Hindlimb muscle (tissue), 1 donor: Measurements from ENCODE around the gene B3GALT6. TPM values are rescaled to one million over a fixed set of nuclear protein-coding genes. Genes with fewer than 3 reads are reported as not detected.
"Not testable (repeated sequence)": the region's sequence is repeated elsewhere in the genome, so short reads cannot be mapped to it uniquely, and the experiment has no call there.

Source experiments
- DNase-seq: peaks from one replicate; pipeline ENCODE4 v3.0.0-alpha.2; 2013
- polyA plus RNA-seq: library from polyadenylated mRNA; unstranded; fragments of 120-200 nt; gene quantifications from one replicate; pipeline ENCODE4 v1.2.1, GENCODE V29; 2013; ENCODE audit not compliant: insufficient read length

The B3GALT6 gene
- polyA plus RNA-seq: 20.0 TPM

DNA sequence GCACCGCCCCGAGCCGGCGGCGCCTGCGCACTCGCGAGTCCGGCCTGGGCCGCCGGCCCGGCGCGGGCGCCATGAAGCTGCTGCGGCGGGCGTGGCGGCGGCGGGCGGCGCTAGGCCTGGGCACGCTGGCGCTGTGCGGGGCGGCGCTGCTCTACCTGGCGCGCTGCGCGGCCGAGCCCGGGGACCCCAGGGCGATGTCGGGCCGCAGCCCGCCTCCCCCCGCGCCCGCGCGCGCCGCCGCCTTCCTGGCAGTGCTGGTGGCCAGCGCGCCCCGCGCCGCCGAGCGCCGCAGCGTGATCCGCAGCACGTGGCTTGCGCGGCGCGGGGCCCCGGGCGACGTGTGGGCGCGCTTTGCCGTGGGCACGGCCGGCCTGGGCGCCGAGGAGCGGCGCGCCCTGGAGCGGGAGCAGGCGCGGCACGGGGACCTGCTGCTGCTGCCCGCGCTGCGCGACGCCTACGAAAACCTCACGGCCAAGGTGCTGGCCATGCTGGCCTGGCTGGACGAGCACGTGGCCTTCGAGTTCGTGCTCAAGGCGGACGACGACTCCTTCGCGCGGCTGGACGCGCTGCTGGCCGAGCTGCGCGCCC, at the start of gene B3GALT6:
Gene B3GALT6, plus strand, starts transcription at position 30 of the 588 bp plus-strand sequence. Its CDS starts 42 bp downstream, at position 72.
- DNase-seq: no peak

- DNase-seq: no peak
Measured at GRCh38 chr1:1182491-1183220, 49.4 kb upstream of the B3GALT6 start.

GRCh38 chr1:1183221-1183747, 48.8 kb upstream of the B3GALT6 start:
- DNase-seq: peak; percentile 42

GRCh38 chr1:1183833-1184775, 47.9 kb upstream of the B3GALT6 start:
- no peak for DNase-seq

GRCh38 chr1:1185101-1185765, 46.8 kb upstream of the B3GALT6 start:
- no peak for DNase-seq

GRCh38 chr1:1187938-1188337, 44.1 kb upstream of the B3GALT6 start:
- no peak for DNase-seq

- no peak for DNase-seq
Measured at GRCh38 chr1:1189111-1189510, 42.9 kb upstream of the B3GALT6 start.

- DNase-seq: no peak
Measured at GRCh38 chr1:1191734-1192133, 40.3 kb upstream of the B3GALT6 start.

- DNase-seq: no peak
Measured at GRCh38 chr1:1194723-1195122, 37.3 kb upstream of the B3GALT6 start.

- not testable (repeated sequence) for DNase-seq
Measured at GRCh38 chr1:1195726-1196125, 36.3 kb upstream of the B3GALT6 start.

- DNase-seq: no peak
Measured at GRCh38 chr1:1196431-1197187, 35.4 kb upstream of the B3GALT6 start.

- DNase-seq: no peak
Measured at GRCh38 chr1:1197188-1197500, 34.9 kb upstream of the B3GALT6 start.

DNA sequence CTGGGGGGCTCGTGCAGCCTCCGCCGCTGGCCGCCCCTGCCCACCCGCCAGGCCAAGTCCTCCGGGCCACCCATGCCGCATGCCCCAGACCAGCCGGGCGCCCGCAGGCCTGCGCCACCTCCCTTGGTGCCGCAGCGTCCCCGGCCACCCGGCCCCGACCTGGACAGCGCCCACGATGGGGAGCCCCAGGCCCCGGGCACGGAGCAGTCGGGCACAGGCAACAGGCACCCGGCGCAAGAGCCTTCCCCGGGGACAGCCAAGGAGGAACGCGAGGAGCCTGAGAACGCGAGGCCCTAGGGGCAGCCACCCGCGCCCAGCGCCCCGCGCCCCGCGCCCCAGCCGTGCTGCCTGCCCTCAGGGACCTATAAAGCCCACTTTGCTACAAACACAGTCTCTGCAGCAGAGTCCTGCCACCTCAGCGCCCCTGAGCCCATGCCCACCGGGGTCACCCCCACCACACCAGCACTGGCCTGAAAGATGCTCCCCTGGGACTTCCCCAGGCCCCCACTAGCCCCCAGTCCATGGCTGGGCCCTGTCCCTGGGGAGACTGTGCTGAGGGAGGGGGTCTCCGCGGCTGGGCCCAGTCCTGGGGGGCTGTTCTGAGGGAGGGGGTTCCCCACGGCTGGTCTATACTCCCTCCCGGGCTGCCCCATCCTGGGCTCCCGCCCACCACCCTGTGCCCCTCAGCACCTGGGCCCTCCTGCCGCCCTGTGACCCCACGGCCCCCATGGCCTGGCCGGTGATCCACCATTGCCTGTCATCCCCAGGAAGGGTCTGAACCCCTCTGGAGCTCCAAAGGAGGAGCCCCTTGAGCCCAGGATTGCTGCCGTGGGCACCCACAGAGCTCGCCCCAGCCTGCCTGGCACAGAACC, 34.2 kb upstream of the B3GALT6 start:
- DNase-seq: no peak

DNA sequence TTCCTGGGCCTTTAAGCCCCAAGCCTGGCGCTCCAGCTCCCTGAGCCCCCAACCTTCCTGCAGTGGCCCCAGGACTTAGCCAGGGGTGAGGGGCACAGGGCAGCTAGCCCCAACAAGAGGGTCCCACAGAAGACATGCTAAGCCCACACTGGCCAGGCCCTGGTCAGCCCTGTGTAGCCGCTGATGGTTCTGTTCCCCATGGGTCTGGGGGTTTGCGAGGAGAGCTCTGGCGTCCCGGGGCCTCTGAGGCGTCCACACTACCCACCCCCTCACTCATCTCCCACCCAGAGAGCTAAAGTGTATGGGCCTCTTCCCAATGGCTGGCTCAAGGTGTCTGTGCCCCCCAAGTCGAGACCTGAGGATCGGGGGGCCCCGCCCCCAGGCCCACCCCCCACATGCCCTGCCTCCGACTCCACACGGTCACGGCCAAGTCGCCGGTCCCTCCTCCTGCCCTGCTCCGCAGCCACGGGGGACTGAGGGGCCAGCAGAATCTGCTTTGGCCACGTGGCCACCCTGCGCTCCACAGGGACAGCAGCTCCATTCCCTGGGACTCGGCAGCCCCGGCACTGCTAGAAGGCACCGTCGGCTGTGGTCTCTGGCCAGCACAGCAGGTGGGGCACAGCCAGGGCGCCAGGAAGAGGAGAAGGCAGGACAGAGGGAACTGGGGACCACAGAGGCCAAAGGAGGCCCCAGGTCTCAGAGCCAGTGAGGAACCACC, 33.5 kb upstream of the B3GALT6 start:
- DNase-seq: no peak

DNA sequence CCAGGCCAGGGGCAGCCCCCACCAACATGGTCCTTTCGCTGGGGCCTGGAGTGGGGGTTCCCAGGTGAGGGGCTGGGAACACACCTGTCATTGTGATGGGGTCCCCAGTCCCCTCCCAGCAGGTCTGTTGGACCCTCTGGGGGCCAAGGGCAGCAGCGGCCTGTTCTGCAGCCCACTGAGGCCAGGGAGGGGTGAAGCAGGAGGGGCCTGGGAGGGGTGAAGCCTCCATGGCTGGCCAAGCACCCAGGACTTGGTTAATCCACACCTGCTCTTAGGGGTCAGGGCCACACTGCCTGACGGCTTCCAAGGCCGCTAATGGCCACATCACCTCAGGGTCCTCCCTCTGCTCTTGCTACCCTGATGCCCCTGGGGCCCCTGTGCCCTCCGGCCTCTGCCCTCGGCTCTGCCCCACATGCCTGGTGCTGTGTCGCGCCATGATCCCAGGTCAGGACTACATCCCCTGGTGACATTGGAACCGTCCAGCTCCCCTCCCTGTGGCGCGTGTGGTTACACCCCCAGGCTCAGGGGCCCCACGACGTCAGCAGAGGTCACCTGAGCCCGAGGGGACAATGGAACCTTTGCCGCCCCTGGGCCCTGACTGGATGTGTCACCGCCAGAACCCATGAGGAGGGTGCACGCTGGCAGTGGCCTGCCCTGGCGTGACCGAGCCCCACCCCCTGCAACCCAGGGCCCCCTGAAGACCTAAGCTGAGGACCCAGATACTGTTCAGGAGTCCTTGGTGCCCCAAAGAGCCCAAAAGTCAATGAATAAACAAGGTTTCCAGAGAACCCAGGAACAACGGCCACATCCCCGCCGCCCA, 32.7 kb upstream of the B3GALT6 start:
- no peak for DNase-seq

DNA sequence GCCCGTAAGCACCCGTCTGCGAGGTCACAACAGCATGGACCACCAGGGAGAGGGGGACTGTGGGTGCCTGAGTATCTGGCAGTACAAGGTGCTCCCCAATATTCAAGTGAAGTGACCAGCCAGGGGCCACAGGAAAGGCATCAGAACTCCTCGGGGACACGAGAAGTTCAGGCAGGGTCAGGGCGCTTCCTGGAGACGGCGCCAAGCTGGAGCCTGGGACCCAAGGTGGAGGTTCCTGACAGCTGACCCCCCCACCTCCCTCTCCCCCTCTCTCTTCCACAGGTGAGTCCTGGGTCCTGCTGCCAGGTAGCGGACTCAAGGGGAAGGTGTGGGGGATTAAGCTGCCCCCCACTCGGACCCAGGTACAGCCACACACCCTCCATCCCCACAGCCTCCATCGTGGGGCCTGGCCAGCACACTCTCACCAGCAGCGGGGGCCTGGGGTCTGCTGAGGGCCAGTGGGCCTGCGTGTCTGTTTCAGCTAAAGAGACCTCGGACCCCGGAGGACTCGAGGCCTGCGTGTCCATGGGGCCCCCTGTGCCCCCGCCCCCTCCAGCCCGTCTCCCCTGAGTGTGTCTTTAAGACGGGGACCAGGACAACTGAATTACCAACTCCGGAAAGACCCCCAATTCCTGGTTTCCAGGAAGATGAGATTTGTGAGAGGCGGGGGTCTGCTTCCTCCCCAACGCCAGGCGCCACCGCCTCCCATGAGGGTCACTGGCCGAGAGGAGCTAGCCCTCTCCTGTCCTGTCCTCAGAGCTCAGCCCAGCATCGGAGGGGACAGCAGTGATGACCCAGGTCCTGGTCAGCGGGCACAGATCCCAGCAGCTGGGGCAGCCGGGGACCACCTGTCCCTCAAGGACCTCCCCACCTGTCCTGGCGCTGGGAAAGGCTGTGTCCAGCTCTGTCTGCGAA, 31.8 kb upstream of the B3GALT6 start:
- DNase-seq: no peak

GRCh38 chr1:1200876-1201810, 30.9 kb upstream of the B3GALT6 start:
- DNase-seq: peak; percentile 82
